Lower leg skin (tissue), 4 donors: ENCODE data around the gene TDRD9. TPM values are rescaled to one million over a fixed set of nuclear protein-coding genes. Genes with fewer than 3 reads are reported as not detected.

ENCODE experiments used
- DNase-seq, 2 donors: peaks; one replicate each; pipeline ENCODE4 v3.0.0-alpha.2; 2019; ENCODE audit warnings: low spot score in 2 of 2
- H3K4me3 ChIP-seq: fragments of 200-600 bp; sonication (generic); 2 replicates; pipeline ENCODE4 v1.5.1; 2017; ENCODE audit warnings: mild to moderate bottlenecking, low read depth; ENCODE audit not compliant: poor library complexity, severe bottlenecking
- CTCF ChIP-seq, 3 donors: fragments of 450-650 bp; IDR thresholded peaks; one replicate each; pipeline ENCODE4 v1.5.1; 2016; ENCODE audit warnings: antibody characterized with exemption in 3 of 3, mild to moderate bottlenecking in 3 of 3, moderate library complexity in 2 of 3
- POLR2A ChIP-seq, 2 donors: fragments of 450-650 bp; IDR thresholded peaks; one replicate each; pipeline ENCODE4 v1.6.1; 2016 to 2017; ENCODE audit warnings: antibody characterized with exemption in 2 of 2, mild to moderate bottlenecking in 1 of 2, moderate library complexity in 1 of 2
- WGBS, 2 donors: methylation state at CpG; one replicate each; pipeline ENCODE4 v1.1.5; 2018; 5-methylcytosine and 5-hydroxymethylcytosine counted together
- intact Hi-C: fragments of 100-400 bp; cut with DNase I; formaldehyde crosslinking; loops from one replicate; pipeline ENCODE4 v1.15.0; 2023; ENCODE audit warnings: low total_unique reads
- total RNA-seq, 4 donors: library from RNA; depleted of rRNA; stranded (reverse); fragments of >200 nt; gene quantifications; one replicate each; pipeline ENCODE4 v1.1.0, GENCODE V29; 2016

Gene TDRD9
- total RNA-seq, 4 donors from 2014 or later: 0.15 to 0.49 (median 0.16) TPM

- intact Hi-C loops: no loop called here
- H3K4me3 ChIP-seq: no peak overlapping the region
- TF ChIP-seq CTCF (IDR thresholded peaks at IDR 0.05): no peak
- no peak for TF ChIP-seq POLR2A (IDR thresholded peaks at IDR 0.05)
- 63 to 65% methylated on average over 5 of the region's 5 CpGs for WGBS, 2 donors
- DNase-seq: no peak
Observed at GRCh38 chr14:104039214-104039613, 111.0 kb downstream of the TDRD9 start.

- 49 to 54% methylated on average over 5 of the region's 5 CpGs for WGBS, 2 donors
- no peak overlapping the region for H3K4me3 ChIP-seq
- intact Hi-C loops: no loop called here
- no peak for DNase-seq
- TF ChIP-seq CTCF (IDR thresholded peaks at IDR 0.05): no peak
- TF ChIP-seq POLR2A (IDR thresholded peaks at IDR 0.05): no peak
Observed at GRCh38 chr14:104040539-104040938, 112.3 kb downstream of the TDRD9 start.

- intact Hi-C loops: no loop called here
- WGBS, 2 donors: 87 to 91% methylated on average over 6 of the region's 6 CpGs
- TF ChIP-seq POLR2A (IDR thresholded peaks at IDR 0.05) (no peak), CTCF (IDR thresholded peaks at IDR 0.05) (no peak)
- DNase-seq: no peak
- H3K4me3 ChIP-seq: no peak overlapping the region
Observed at GRCh38 chr14:104041430-104042104, 113.3 kb downstream of the TDRD9 start.

GRCh38 chr14:104044016-104044415 is 115.8 kb downstream of the TDRD9 start:
- no peak for TF ChIP-seq POLR2A (IDR thresholded peaks at IDR 0.05)
- no peak for TF ChIP-seq CTCF (IDR thresholded peaks at IDR 0.05)
- DNase-seq: no peak
- WGBS, 2 donors: 94 to 95% methylated on average over 6 of the region's 6 CpGs
- intact Hi-C loops: no loop called here
- no peak overlapping the region for H3K4me3 ChIP-seq

- intact Hi-C loops: no loop called here
- 90 to 96% methylated on average over 3 of the region's 3 CpGs for WGBS, 2 donors
- H3K4me3 ChIP-seq: no peak overlapping the region
- no peak for DNase-seq
- TF ChIP-seq POLR2A (IDR thresholded peaks at IDR 0.05) (no peak), CTCF (IDR thresholded peaks at IDR 0.05) (no peak)
Observed at GRCh38 chr14:104047761-104048160, 119.5 kb downstream of the TDRD9 start.
